COLO829 (cell line): ENCODE results near the gene BRD3.

Experiments
- DNase-seq: peaks from one replicate; pipeline ENCODE4 v3.0.0; 2012; ENCODE audit warnings: low spot score

Gene BRD3

GRCh38 chr9:134035041-134036039 lies 32.5 kb downstream of the BRD3 start:
- DNase-seq, result no peak

- DNase-seq, result no peak
Measured at GRCh38 chr9:134034215-134035040, 33.4 kb downstream of the BRD3 start.

GRCh38 chr9:134033516-134034214 lies 34.2 kb downstream of the BRD3 start:
- no peak for DNase-seq

- DNase-seq, result no peak
Measured at GRCh38 chr9:134032456-134033222, 35.2 kb downstream of the BRD3 start.

GRCh38 chr9:134031783-134032182 lies 36.0 kb downstream of the BRD3 start:
- DNase-seq, result no peak

GRCh38 chr9:134030821-134031470 lies 36.9 kb downstream of the BRD3 start:
- DNase-seq, result no peak

- DNase-seq, result no peak
Measured at GRCh38 chr9:134029248-134030226, 38.3 kb downstream of the BRD3 start.

GRCh38 chr9:134028575-134029247 lies 39.1 kb downstream of the BRD3 start:
- DNase-seq, result no peak

- no peak for DNase-seq
Measured at GRCh38 chr9:134028076-134028475, 39.8 kb downstream of the BRD3 start.

GRCh38 chr9:134027561-134027960 lies 40.3 kb downstream of the BRD3 start:
- no peak for DNase-seq

- no peak for DNase-seq
Measured at GRCh38 chr9:134026981-134027380, 40.8 kb downstream of the BRD3 start.

GRCh38 chr9:134026581-134026980 lies 41.2 kb downstream of the BRD3 start:
- no peak for DNase-seq

GRCh38 chr9:134025606-134026541 lies 42.0 kb downstream of the BRD3 start:
- DNase-seq, result no peak

- DNase-seq, result peak; percentile 99
Measured at GRCh38 chr9:134024828-134025605, 42.8 kb downstream of the BRD3 start, which contains the start of gene BRD3OS. Gene BRD3OS, plus strand, starts transcription at chr9:134025481. Its CDS starts 1,267 bp downstream, at chr9:134026748.

GRCh38 chr9:134024214-134024792 lies 43.5 kb downstream of the BRD3 start:
- DNase-seq, result no peak

GRCh38 chr9:134014946-134015345 lies 52.9 kb downstream of the BRD3 start:
- no peak for DNase-seq

- DNase-seq, result no peak
Measured at GRCh38 chr9:134011401-134011800, 56.4 kb downstream of the BRD3 start.
